HFF-Myc (cell line): ENCODE measurements around the gene LEPROT.
"Not testable (repeated sequence)": the region's sequence is repeated elsewhere in the genome, so short reads cannot be mapped to it uniquely, and the experiment has no call there.

Experiments used
- DNase-seq: peaks from one replicate; pipeline ENCODE4 v3.0.0-alpha.2; 2011; ENCODE audit warnings: low read depth; ENCODE audit errors: extremely low read depth
- H3K4me3 ChIP-seq: replicated peaks from 2 replicates; pipeline ENCODE4 v1.5.1; 2011; ENCODE audit warnings: low read depth, mild to moderate bottlenecking, control low read depth, low read length
- TF ChIP-seq, protein P1 (sequence below): IDR thresholded peaks from 2 replicates; pipeline ENCODE4 v1.5.1; 2012; ENCODE audit warnings: mild to moderate bottlenecking, low read depth, low read length, control low read depth; ENCODE audit errors: missing control alignments

LEPROT gene

DNA sequence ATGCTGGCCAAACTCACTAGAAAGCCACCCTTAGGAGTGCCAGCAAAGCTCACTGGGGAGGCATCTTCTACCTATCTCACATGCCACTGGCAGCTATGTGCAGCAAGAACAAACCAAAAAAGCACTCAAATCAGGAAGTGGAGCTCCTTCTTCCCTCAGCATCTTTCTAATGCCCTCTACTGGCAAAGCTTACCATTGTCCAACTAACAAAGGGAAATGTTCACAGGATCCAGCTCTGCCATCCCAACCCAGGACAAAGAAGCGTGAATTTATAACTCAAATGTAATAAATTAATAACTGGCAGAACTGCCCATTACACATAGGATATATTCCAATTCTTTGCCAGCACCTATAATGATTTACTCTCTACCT is 38.9 kb downstream of the LEPROT start:
- H3K4me3 ChIP-seq = no peak overlapping the region
- TF ChIP-seq, protein P1, sequence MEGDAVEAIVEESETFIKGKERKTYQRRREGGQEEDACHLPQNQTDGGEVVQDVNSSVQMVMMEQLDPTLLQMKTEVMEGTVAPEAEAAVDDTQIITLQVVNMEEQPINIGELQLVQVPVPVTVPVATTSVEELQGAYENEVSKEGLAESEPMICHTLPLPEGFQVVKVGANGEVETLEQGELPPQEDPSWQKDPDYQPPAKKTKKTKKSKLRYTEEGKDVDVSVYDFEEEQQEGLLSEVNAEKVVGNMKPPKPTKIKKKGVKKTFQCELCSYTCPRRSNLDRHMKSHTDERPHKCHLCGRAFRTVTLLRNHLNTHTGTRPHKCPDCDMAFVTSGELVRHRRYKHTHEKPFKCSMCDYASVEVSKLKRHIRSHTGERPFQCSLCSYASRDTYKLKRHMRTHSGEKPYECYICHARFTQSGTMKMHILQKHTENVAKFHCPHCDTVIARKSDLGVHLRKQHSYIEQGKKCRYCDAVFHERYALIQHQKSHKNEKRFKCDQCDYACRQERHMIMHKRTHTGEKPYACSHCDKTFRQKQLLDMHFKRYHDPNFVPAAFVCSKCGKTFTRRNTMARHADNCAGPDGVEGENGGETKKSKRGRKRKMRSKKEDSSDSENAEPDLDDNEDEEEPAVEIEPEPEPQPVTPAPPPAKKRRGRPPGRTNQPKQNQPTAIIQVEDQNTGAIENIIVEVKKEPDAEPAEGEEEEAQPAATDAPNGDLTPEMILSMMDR = peak; percentile 57
- DNase-seq = no peak

DNA sequence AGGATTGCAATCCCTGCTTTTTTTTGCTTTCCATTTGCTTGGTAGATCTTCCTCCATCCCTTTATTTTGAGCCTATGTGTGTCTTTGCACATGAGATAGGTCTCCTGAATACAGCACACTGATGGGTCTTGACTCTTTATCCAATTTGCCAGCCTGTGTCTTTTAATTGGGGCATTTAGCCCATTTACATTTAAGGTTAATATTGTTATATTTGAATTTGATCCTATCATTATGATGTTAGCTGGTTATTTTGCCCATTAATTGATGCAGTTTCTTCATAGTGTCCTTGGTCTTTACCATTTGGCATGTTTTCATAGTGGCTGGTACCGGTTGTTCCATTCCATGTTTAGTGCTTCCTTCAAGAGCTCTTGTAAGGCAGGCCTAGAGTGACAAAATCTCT is 45.4 kb downstream of the LEPROT start:
- not testable (repeated sequence) for DNase-seq, H3K4me3 ChIP-seq

DNA sequence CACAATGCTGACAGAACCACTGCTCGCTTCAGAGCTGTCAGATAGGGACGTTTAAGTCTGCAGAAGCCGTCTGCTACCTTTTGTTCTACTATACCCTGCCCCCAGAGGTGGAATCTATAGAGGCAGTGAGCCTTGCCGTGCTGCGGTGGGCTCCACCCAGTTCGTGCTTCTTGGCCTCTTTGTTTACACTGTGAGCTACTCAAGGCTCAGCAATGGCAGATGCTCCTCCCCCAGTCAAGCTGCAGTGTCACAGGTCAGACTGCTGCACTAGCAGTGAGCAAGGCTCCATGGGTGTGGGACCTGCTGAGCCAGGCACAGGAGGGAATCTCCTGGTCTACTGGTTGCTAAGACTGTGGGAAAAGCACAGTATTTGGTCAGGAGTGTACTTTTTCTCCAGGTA is 47.1 kb downstream of the LEPROT start:
- no peak for DNase-seq
- H3K4me3 ChIP-seq = no peak overlapping the region
- TF ChIP-seq, protein P1 = no peak

DNA sequence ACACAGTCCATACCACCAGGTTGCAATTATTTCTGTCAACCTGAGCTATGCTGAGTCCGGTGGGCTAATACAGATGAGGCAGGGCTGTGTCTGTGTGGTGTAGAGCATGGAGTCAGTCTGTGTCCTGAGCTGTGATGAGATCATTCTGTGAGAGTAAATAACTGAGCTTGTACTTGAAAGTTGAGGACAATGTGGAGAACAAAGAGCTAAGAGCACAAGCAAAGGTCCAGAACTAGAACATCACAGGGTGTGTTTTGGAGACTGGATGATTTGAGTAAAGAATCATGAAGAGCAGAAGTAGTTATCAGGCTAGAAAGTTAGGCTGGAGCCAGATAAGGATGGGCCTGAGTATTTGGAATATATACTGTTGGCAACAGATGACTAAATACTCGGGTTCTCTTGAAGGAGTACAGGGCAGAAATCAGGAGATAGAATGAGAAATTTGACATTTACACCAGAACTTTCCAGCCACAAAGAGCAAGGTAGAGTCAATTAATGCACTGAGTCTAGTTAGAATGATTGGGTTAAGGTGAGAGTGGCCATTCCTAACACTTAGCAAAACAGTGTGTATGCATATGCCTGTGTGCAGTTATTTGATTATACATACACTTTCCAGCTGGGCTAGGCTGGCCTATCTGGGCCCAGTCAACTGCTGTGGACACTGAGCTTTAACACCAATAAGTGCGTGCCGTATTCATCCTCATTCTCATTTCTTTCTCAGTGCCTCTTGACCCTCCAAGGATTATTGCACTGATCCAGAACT is 48.8 kb downstream of the LEPROT start:
- H3K4me3 ChIP-seq = no peak overlapping the region
- DNase-seq = no peak
- TF ChIP-seq, protein P1 = no peak

DNA sequence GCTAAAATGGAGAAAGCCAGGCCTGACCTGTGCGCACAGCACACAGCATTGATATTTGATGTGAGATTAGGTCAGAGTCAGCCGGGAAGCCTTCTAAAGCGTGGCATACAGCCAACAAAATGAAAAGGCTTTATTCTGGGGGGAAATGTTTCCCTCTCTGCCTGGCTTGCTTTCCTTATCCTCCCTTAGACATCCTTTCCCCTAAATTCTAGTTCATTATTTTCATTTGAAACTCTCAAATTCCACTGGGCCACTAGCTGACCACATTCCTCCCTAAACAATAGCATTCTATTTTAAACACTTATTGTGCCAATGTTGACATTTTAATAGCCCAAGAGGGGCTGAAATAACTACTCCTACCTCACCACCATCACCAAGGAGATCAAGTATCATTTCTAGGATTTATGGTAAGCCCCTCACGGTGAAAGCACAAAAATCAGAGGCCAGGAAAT is 49.4 kb downstream of the LEPROT start:
- no peak overlapping the region for H3K4me3 ChIP-seq
- no peak for DNase-seq
- TF ChIP-seq, protein P1 = no peak

DNA sequence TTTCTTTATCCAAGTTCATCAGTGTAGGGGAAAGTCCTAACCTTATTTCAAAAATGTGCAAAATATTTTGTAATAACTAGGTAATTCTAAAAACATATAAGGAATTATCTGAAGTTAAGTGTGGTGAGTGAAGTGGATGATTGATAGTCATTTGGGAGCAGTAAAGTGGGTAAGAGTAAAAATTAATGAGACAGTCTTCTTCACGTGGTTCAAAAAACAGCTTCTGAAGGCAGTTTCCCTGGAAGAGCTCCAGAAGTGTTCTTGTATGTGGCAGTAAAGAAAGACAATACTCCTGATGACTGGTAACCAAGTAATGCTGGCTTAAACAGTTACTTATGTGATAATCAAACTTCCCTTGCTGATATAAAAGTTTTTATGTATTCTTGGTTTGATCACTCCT is 50.3 kb downstream of the LEPROT start:
- TF ChIP-seq, protein P1 = no peak
- no peak overlapping the region for H3K4me3 ChIP-seq
- DNase-seq = no peak

DNA sequence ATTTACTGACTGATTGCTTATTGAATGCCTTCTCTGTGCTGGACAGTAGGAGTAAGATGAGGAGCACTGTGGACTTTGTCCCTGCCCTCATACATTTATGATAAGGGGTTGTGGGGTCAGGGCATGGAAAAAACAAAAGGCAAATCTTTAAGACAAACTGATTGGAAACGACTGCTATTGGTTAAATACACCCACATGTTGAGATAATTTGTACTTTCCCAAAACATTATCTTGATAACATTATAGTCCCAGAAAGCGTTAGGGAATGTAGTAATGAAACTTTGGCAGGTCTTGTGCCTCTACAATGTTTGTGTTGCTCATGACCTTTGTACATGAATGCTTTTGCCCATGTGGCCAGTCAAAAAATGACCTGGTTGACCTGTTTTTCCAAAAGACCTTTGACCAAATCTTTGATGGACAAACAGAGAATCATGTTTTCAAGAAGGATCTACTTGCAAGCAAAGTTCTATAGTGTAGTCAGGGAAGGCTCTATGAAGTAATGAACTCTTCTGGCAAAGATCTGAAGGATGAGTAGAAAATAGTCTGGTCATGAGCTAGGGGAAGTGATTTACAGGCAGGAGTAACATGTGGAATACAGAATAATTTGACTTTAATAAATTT is 50.9 kb downstream of the LEPROT start:
- TF ChIP-seq, protein P1 = no peak
- no peak overlapping the region for H3K4me3 ChIP-seq
- no peak for DNase-seq
